GM23338 (cell line): ENCODE data around the gene KCNK1. TPM values are rescaled to one million over a fixed set of nuclear protein-coding genes. Genes with fewer than 3 reads are reported as not detected.

Source experiments
- ATAC-seq: fragments of 200-7000 bp; cut with Tn5 transposase; 3 replicates; pipeline ENCODE4 v1.9.1; 2020
- DNase-seq: peaks from one replicate; pipeline ENCODE4 v3.0.0-alpha.2; 2015; ENCODE audit warnings: low spot score
- H2AFZ ChIP-seq: fragments of 200-600 bp; sonication (generic); 2 replicates; pipeline ENCODE4 v1.8.0; 2016; ENCODE audit warnings: antibody characterized with exemption, mild to moderate bottlenecking, moderate library complexity
- H3F3A ChIP-seq: fragments of 200-600 bp; sonication (generic); replicated peaks from 2 replicates; pipeline ENCODE4 v1.8.0; 2017; ENCODE audit warnings: antibody characterized with exemption, mixed run types, low read depth
- H3K27ac ChIP-seq: fragments of 200-600 bp; sonication (generic); 2 replicates; pipeline ENCODE4 v1.6.1; 2016; ENCODE audit warnings: low read depth
- H3K27me3 ChIP-seq: fragments of 200-600 bp; sonication (generic); 2 replicates; pipeline ENCODE4 v1.8.0; 2016; ENCODE audit warnings: mild to moderate bottlenecking, mixed run types, moderate library complexity; ENCODE audit not compliant: insufficient read depth
- H3K36me3 ChIP-seq: fragments of 200-600 bp; sonication (generic); 2 replicates; pipeline ENCODE4 v1.8.0; 2016; ENCODE audit warnings: mild to moderate bottlenecking; ENCODE audit not compliant: insufficient read depth
- H3K4me1 ChIP-seq: fragments of 200-600 bp; sonication (generic); 2 replicates; pipeline ENCODE4 v1.8.0; 2016; ENCODE audit warnings: mild to moderate bottlenecking, moderate library complexity; ENCODE audit not compliant: insufficient read depth
- H3K4me2 ChIP-seq: fragments of 200-600 bp; sonication (generic); 2 replicates; pipeline ENCODE4 v1.7.1; 2017; ENCODE audit warnings: mixed run types
- H3K4me3 ChIP-seq: fragments of 200-600 bp; sonication (generic); 2 replicates; pipeline ENCODE4 v1.6.1; 2016; ENCODE audit warnings: mixed run types
- H3K79me2 ChIP-seq: fragments of 200-600 bp; sonication (generic); replicated peaks from 2 replicates; pipeline ENCODE4 v1.8.0; 2017; ENCODE audit warnings: mild to moderate bottlenecking; ENCODE audit not compliant: insufficient read depth
- H3K9me2 ChIP-seq: fragments of 200-600 bp; sonication (generic); 2 replicates; pipeline ENCODE4 v1.8.0; 2017; ENCODE audit not compliant: insufficient read depth
- H4K20me1 ChIP-seq: fragments of 200-600 bp; sonication (generic); replicated peaks from 2 replicates; pipeline ENCODE4 v1.8.0; 2017; ENCODE audit warnings: mild to moderate bottlenecking; ENCODE audit not compliant: insufficient read depth
- H3K27ac Mint-ChIP-seq: 2 replicates; pipeline ENCODE4 v1.8.0; 2020; ENCODE audit warnings: inconsistent platforms, mild to moderate bottlenecking, moderate library complexity, mixed read lengths
- H3K27me3 Mint-ChIP-seq: 3 replicates; pipeline ENCODE4 v1.8.0; 2022; ENCODE audit warnings: low read depth, mild to moderate bottlenecking, moderate library complexity, mixed read lengths, inconsistent platforms; ENCODE audit not compliant: insufficient read depth, poor library complexity
- H3K36me3 Mint-ChIP-seq: 3 replicates; pipeline ENCODE4 v1.8.0; 2021; ENCODE audit warnings: low read depth, mild to moderate bottlenecking, inconsistent platforms, moderate library complexity, mixed read lengths
- H3K4me1 Mint-ChIP-seq: 3 replicates; pipeline ENCODE4 v1.8.0; 2020; ENCODE audit warnings: mild to moderate bottlenecking, inconsistent platforms, mixed read lengths
- H3K4me3 Mint-ChIP-seq: 3 replicates; pipeline ENCODE4 v1.8.0; 2021; ENCODE audit warnings: moderate library complexity, mild to moderate bottlenecking, inconsistent platforms, mixed read lengths
- H3K9me3 Mint-ChIP-seq: 3 replicates; pipeline ENCODE4 v1.8.0; 2020; ENCODE audit warnings: moderate library complexity, mild to moderate bottlenecking, inconsistent platforms, mixed read lengths
- CREB1 ChIP-seq: fragments of 250-450 bp; sonication (Bioruptor Pico); IDR thresholded peaks from 2 replicates; pipeline ENCODE4 v1.5.0; 2020; ENCODE audit warnings: low read depth, mild to moderate bottlenecking, moderate library complexity
- JUNB ChIP-seq: IDR thresholded peaks from one replicate; pipeline ENCODE4 v1.6.1; 2016; ENCODE audit warnings: antibody characterized with exemption; ENCODE audit not compliant: unreplicated experiment
- NANOG ChIP-seq: IDR thresholded peaks from 2 replicates; pipeline ENCODE4 v1.6.1; 2016; ENCODE audit warnings: antibody characterized with exemption, borderline replicate concordance
- POLR2AphosphoS5 ChIP-seq: IDR thresholded peaks from 2 replicates; pipeline ENCODE4 v1.6.1; 2016; ENCODE audit warnings: antibody characterized with exemption, low read depth
- STAT1 ChIP-seq: IDR thresholded peaks from one replicate; pipeline ENCODE4 v1.6.1; 2016; ENCODE audit warnings: antibody characterized with exemption; ENCODE audit not compliant: unreplicated experiment
- ZNF114 ChIP-seq: fragments of 250-450 bp; sonication (Bioruptor Pico); IDR thresholded peaks from 2 replicates; pipeline ENCODE4 v1.5.0; 2020; ENCODE audit warnings: mild to moderate bottlenecking, moderate library complexity
- ZNF331 ChIP-seq: fragments of 250-450 bp; sonication (Bioruptor Pico); IDR thresholded peaks from 2 replicates; pipeline ENCODE4 v1.5.0; 2020; ENCODE audit warnings: low read depth, mild to moderate bottlenecking, moderate library complexity
- polyA plus RNA-seq: library from polyadenylated mRNA; unstranded; fragments of >200 nt; fragmentation: Nextera tagmentation; extraction: Ambion mirVana; gene quantifications from 2 replicates; pipeline ENCODE4 v1.2.1, GENCODE V29; 2016
- total RNA-seq: library from RNA; depleted of rRNA; stranded (reverse); fragments of >200 nt; shearing (Covaris generic); gene quantifications from 2 replicates; pipeline ENCODE4 v1.2.3, GENCODE V29; 2014
- TF ChIP-seq, protein P1 (sequence below): IDR thresholded peaks from one replicate; pipeline ENCODE4 v1.6.1; 2018; ENCODE audit warnings: antibody characterized with exemption; ENCODE audit not compliant: unreplicated experiment
- TF ChIP-seq, protein P2 (sequence below), 2 experiments: fragments of 200-600 bp in 1 of 2; sonication (generic) in 1 of 2; conservative IDR thresholded peaks; 2 replicates each; pipeline versions ENCODE4 v1.5.1 to v1.6.1; 2016 to 2017; ENCODE audit warnings: antibody characterized with exemption in 2 of 2, low read depth in 2 of 2, mild to moderate bottlenecking in 2 of 2, moderate library complexity in 1 of 2
- TF ChIP-seq, protein P3 (sequence below): IDR thresholded peaks from 2 replicates; pipeline ENCODE4 v1.6.1; 2016; ENCODE audit warnings: antibody characterized with exemption
- TF ChIP-seq, protein P4 (sequence below): fragments of 250-450 bp; sonication (Bioruptor Pico); IDR thresholded peaks from 2 replicates; pipeline ENCODE4 v1.5.0; 2020; ENCODE audit warnings: mild to moderate bottlenecking, moderate library complexity

The KCNK1 gene
- total and polyA plus RNA-seq, 2 experiments from 2014 or later = 10.1 to 12.7 TPM

DNA sequence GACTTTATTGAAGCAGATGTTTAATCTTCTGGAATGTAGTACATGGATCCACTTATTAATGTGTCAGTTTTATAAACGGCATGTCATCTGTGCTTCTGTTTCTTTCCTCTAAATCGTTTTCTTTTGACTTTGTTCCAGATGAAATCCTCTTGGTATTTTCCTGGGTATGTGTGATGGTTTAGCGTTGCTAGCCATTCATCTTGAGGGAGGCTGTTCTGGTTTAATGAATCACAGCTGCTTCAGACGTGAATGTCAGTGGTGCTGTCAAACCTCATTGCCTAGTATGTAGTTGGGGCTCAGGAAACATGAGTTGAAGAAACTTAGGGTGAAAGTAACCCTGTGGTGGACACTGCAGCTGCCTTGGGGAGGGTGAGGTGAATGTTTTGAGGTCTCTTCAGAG, 33.2 kb downstream of the KCNK1 start (continued):
- TF ChIP-seq, protein P1, sequence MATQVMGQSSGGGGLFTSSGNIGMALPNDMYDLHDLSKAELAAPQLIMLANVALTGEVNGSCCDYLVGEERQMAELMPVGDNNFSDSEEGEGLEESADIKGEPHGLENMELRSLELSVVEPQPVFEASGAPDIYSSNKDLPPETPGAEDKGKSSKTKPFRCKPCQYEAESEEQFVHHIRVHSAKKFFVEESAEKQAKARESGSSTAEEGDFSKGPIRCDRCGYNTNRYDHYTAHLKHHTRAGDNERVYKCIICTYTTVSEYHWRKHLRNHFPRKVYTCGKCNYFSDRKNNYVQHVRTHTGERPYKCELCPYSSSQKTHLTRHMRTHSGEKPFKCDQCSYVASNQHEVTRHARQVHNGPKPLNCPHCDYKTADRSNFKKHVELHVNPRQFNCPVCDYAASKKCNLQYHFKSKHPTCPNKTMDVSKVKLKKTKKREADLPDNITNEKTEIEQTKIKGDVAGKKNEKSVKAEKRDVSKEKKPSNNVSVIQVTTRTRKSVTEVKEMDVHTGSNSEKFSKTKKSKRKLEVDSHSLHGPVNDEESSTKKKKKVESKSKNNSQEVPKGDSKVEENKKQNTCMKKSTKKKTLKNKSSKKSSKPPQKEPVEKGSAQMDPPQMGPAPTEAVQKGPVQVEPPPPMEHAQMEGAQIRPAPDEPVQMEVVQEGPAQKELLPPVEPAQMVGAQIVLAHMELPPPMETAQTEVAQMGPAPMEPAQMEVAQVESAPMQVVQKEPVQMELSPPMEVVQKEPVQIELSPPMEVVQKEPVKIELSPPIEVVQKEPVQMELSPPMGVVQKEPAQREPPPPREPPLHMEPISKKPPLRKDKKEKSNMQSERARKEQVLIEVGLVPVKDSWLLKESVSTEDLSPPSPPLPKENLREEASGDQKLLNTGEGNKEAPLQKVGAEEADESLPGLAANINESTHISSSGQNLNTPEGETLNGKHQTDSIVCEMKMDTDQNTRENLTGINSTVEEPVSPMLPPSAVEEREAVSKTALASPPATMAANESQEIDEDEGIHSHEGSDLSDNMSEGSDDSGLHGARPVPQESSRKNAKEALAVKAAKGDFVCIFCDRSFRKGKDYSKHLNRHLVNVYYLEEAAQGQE = no peak
- no peak for TF ChIP-seq POLR2AphosphoS5
- no peak for TF ChIP-seq NANOG
- TF ChIP-seq CREB1 = no peak
- TF ChIP-seq, protein P2, sequence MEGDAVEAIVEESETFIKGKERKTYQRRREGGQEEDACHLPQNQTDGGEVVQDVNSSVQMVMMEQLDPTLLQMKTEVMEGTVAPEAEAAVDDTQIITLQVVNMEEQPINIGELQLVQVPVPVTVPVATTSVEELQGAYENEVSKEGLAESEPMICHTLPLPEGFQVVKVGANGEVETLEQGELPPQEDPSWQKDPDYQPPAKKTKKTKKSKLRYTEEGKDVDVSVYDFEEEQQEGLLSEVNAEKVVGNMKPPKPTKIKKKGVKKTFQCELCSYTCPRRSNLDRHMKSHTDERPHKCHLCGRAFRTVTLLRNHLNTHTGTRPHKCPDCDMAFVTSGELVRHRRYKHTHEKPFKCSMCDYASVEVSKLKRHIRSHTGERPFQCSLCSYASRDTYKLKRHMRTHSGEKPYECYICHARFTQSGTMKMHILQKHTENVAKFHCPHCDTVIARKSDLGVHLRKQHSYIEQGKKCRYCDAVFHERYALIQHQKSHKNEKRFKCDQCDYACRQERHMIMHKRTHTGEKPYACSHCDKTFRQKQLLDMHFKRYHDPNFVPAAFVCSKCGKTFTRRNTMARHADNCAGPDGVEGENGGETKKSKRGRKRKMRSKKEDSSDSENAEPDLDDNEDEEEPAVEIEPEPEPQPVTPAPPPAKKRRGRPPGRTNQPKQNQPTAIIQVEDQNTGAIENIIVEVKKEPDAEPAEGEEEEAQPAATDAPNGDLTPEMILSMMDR (conservative IDR thresholded peaks at IDR 0.05; ENCODE audit: low read depth in 2 of 2) = no peak
- no peak for TF ChIP-seq STAT1
- TF ChIP-seq JUNB = no peak
- TF ChIP-seq, protein P3, sequence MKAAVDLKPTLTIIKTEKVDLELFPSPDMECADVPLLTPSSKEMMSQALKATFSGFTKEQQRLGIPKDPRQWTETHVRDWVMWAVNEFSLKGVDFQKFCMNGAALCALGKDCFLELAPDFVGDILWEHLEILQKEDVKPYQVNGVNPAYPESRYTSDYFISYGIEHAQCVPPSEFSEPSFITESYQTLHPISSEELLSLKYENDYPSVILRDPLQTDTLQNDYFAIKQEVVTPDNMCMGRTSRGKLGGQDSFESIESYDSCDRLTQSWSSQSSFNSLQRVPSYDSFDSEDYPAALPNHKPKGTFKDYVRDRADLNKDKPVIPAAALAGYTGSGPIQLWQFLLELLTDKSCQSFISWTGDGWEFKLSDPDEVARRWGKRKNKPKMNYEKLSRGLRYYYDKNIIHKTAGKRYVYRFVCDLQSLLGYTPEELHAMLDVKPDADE = no peak

DNA sequence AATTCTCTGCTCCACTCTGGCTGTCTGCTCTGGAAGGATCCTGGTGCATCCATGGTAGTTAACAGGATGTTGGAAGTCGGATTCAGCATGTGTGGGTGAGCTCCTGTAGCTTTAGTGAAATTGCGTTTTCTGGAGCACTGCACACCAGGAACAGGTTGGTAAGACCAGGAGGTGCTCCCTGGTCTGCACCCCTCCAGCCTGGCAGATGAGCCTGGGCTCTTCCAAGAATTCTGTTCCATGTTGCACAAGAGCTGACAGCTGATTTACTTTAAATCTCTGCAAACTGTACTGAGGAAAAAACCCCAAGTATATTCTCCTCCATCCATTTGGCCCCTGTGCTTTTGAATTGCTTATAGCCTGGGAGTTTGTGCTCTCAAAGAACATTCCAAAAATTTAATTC, 33.7 kb downstream of the KCNK1 start:
- Mint-ChIP-seq H3K27ac (no peak overlapping the region), H3K27me3 (peaks cover 5% of the 10 kb centered on the region), H3K36me3 (peaks cover 22% of the 10 kb centered on the region), H3K4me1 (peaks cover 12% of the 10 kb centered on the region), H3K9me3 (no peaks in the 10 kb centered on the region), H3K4me3 (no peak overlapping the region)
- Histone ChIP-seq H3F3A (no peaks in the 10 kb centered on the region), H3K36me3 (no peaks in the 10 kb centered on the region), H3K27me3 (no peaks in the 10 kb centered on the region), H3K27ac (no peak overlapping the region), H3K79me2 (0 out of 2 replicates have a peak, but pooled peaks cover 3% of the 10 kb centered on the region), H3K4me1 (peaks cover 6% of the 10 kb centered on the region; the same call in 1 of the 2 replicates), H3K4me2 (no peak overlapping the region), H2AFZ (no peak overlapping the region), H3K9me2 (peaks cover 4% of the 10 kb centered on the region; the same call in 1 of the 2 replicates), H3K4me3 (no peak overlapping the region), H4K20me1 (no peaks in the 10 kb centered on the region; the same call in 1 of the 2 replicates)
- DNase-seq (no peak), ATAC-seq (no peak)
- TF ChIP-seq JUNB = no peak
- TF ChIP-seq NANOG = no peak
- no peak for TF ChIP-seq ZNF114 (CRISPR knock-in tag)
- TF ChIP-seq ZNF331 = no peak
- TF ChIP-seq, protein P3 = no peak
- TF ChIP-seq, protein P4, sequence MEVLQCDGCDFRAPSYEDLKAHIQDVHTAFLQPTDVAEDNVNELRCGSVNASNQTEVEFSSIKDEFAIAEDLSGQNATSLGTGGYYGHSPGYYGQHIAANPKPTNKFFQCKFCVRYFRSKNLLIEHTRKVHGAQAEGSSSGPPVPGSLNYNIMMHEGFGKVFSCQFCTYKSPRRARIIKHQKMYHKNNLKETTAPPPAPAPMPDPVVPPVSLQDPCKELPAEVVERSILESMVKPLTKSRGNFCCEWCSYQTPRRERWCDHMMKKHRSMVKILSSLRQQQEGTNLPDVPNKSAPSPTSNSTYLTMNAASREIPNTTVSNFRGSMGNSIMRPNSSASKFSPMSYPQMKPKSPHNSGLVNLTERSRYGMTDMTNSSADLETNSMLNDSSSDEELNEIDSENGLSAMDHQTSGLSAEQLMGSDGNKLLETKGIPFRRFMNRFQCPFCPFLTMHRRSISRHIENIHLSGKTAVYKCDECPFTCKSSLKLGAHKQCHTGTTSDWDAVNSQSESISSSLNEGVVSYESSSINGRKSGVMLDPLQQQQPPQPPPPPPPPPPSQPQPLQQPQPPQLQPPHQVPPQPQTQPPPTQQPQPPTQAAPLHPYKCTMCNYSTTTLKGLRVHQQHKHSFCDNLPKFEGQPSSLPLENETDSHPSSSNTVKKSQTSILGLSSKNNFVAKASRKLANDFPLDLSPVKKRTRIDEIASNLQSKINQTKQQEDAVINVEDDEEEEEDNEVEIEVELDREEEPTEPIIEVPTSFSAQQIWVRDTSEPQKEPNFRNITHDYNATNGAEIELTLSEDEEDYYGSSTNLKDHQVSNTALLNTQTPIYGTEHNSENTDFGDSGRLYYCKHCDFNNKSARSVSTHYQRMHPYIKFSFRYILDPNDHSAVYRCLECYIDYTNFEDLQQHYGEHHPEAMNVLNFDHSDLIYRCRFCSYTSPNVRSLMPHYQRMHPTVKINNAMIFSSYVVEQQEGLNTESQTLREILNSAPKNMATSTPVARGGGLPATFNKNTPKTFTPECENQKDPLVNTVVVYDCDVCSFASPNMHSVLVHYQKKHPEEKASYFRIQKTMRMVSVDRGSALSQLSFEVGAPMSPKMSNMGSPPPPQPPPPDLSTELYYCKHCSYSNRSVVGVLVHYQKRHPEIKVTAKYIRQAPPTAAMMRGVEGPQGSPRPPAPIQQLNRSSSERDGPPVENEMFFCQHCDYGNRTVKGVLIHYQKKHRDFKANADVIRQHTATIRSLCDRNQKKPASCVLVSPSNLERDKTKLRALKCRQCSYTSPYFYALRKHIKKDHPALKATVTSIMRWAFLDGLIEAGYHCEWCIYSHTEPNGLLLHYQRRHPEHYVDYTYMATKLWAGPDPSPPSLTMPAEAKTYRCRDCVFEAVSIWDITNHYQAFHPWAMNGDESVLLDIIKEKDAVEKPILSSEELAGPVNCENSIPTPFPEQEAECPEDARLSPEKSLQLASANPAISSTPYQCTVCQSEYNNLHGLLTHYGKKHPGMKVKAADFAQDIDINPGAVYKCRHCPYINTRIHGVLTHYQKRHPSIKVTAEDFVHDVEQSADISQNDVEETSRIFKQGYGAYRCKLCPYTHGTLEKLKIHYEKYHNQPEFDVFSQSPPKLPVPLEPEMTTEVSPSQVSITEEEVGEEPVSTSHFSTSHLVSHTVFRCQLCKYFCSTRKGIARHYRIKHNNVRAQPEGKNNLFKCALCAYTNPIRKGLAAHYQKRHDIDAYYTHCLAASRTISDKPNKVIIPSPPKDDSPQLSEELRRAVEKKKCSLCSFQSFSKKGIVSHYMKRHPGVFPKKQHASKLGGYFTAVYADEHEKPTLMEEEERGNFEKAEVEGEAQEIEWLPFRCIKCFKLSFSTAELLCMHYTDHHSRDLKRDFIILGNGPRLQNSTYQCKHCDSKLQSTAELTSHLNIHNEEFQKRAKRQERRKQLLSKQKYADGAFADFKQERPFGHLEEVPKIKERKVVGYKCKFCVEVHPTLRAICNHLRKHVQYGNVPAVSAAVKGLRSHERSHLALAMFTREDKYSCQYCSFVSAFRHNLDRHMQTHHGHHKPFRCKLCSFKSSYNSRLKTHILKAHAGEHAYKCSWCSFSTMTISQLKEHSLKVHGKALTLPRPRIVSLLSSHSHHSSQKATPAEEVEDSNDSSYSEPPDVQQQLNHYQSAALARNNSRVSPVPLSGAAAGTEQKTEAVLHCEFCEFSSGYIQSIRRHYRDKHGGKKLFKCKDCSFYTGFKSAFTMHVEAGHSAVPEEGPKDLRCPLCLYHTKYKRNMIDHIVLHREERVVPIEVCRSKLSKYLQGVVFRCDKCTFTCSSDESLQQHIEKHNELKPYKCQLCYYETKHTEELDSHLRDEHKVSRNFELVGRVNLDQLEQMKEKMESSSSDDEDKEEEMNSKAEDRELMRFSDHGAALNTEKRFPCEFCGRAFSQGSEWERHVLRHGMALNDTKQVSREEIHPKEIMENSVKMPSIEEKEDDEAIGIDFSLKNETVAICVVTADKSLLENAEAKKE = no peak
- TF ChIP-seq POLR2AphosphoS5 = no peak
